Femur (tissue), 1 donor: ENCODE data around the gene SSPN.
A peak's percentile ranks its signal among the peaks of the same experiment; 100 is the strongest.

Experiments
- DNase-seq: peaks from one replicate; pipeline ENCODE4 v3.0.0-alpha.2; 2017

Gene SSPN

GRCh38 chr12:26195250-26195640, at the start of gene SSPN:
Gene SSPN (plus strand): TSS chr12:26195573. CDS start chr12:26195673, 100 bp downstream.
- DNase-seq: peak; percentile 89

- no peak for DNase-seq
Observed at GRCh38 chr12:26148291-26148690, 47.1 kb upstream of the SSPN start.

GRCh38 chr12:26149968-26150500, 45.3 kb upstream of the SSPN start:
- no peak for DNase-seq

- DNase-seq: peak; percentile 18
Observed at GRCh38 chr12:26150736-26151450, 44.5 kb upstream of the SSPN start.

- DNase-seq: no peak
Observed at GRCh38 chr12:26152507-26153102, 42.8 kb upstream of the SSPN start.

- DNase-seq: no peak
Observed at GRCh38 chr12:26153421-26154154, 41.8 kb upstream of the SSPN start.

GRCh38 chr12:26156201-26156871, 39.0 kb upstream of the SSPN start:
- DNase-seq: no peak

- DNase-seq: no peak
Observed at GRCh38 chr12:26157001-26157400, 38.4 kb upstream of the SSPN start.

- DNase-seq: no peak
Observed at GRCh38 chr12:26158078-26158764, 37.2 kb upstream of the SSPN start.

GRCh38 chr12:26162174-26162573, 33.2 kb upstream of the SSPN start:
- DNase-seq: no peak

- DNase-seq: no peak
Observed at GRCh38 chr12:26162905-26163304, 32.5 kb upstream of the SSPN start.

- DNase-seq: no peak
Observed at GRCh38 chr12:26164118-26164517, 31.3 kb upstream of the SSPN start.

GRCh38 chr12:26172013-26172412, 23.4 kb upstream of the SSPN start:
- DNase-seq: no peak

- DNase-seq: no peak
Observed at GRCh38 chr12:26172539-26172938, 22.8 kb upstream of the SSPN start.

- DNase-seq: no peak
Observed at GRCh38 chr12:26172946-26173552, 22.3 kb upstream of the SSPN start.

- DNase-seq: no peak
Observed at GRCh38 chr12:26176725-26177124, 18.6 kb upstream of the SSPN start.

- DNase-seq: no peak
Observed at GRCh38 chr12:26177283-26177682, 18.1 kb upstream of the SSPN start.

- no peak for DNase-seq
Observed at GRCh38 chr12:26179826-26180225, 15.5 kb upstream of the SSPN start.

GRCh38 chr12:26182377-26182776, 13.0 kb upstream of the SSPN start:
- no peak for DNase-seq

- no peak for DNase-seq
Observed at GRCh38 chr12:26185532-26186320, 9.6 kb upstream of the SSPN start.
